SK-N-MC (cell line): ENCODE results near the gene SYNPO2.

ENCODE experiments used
- EZH2 ChIP-seq: fragments of 200-600 bp; sonication (generic); IDR thresholded peaks from one replicate; pipeline ENCODE4 v1.6.1; 2017; ENCODE audit warnings: antibody characterized with exemption
- POLR2AphosphoS5 ChIP-seq: IDR thresholded peaks from 2 replicates; pipeline ENCODE4 v1.6.1; 2012; ENCODE audit warnings: mild to moderate bottlenecking, low read depth, low read length, borderline replicate concordance

DNA sequence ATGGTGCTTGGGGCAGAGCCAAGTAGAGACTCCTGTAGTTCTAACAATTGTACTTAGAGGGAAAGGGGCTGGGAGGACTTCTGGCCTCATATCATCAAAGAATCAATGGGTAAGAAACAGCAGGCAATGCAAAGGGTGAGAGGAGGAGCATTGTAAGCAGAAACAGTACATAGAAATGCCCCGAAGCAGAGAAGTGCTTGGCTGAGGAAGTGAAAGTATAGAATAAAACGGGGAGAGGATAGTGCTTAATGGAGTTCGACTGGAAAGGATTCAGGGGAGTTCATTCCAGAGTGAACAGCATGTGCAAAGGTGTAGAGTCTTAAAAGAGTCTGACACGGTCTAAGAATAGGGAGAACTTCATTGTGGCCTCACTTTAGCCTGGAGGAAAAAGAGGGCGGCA is 103.0 kb downstream of the SYNPO2 start:
- TF ChIP-seq EZH2 (no peak), POLR2AphosphoS5 (no peak)
